Embryonic facial prominence (tissue), 1 donor: ENCODE measurements around the gene NYNRIN.
A peak's percentile ranks its signal among the peaks of the same experiment; 100 is the strongest.
"Not testable (repeated sequence)": the region's sequence is repeated elsewhere in the genome, so short reads cannot be mapped to it uniquely, and the experiment has no call there.

Experiments used
- DNase-seq: peaks from one replicate; pipeline ENCODE4 v3.0.0-alpha.2; 2016; ENCODE audit errors: extremely low spot score

Gene NYNRIN

GRCh38 chr14:24398653-24399446 lies at the start of gene NYNRIN:
NYNRIN (plus strand) TSS chr14:24399003; CDS start chr14:24399247, 244 bp downstream.
- DNase-seq: peak; percentile 82

GRCh38 chr14:24349742-24350141 lies 49.1 kb upstream of the NYNRIN start:
- no peak for DNase-seq

GRCh38 chr14:24351517-24351916 lies 47.3 kb upstream of the NYNRIN start:
- no peak for DNase-seq

GRCh38 chr14:24353559-24354481 lies 45.0 kb upstream of the NYNRIN start:
- no peak for DNase-seq

GRCh38 chr14:24354482-24354825 lies 44.3 kb upstream of the NYNRIN start:
- not testable (repeated sequence) for DNase-seq

GRCh38 chr14:24355009-24355408 lies 43.8 kb upstream of the NYNRIN start:
- no peak for DNase-seq

GRCh38 chr14:24356208-24356607 lies 42.6 kb upstream of the NYNRIN start:
- no peak for DNase-seq

GRCh38 chr14:24360281-24360680 lies 38.5 kb upstream of the NYNRIN start:
- no peak for DNase-seq

- no peak for DNase-seq
Observed at GRCh38 chr14:24361326-24361725, 37.5 kb upstream of the NYNRIN start.

GRCh38 chr14:24362241-24362960 lies 36.4 kb upstream of the NYNRIN start:
- DNase-seq: no peak

GRCh38 chr14:24363401-24363800 lies 35.4 kb upstream of the NYNRIN start:
- DNase-seq: no peak

- no peak for DNase-seq
Observed at GRCh38 chr14:24364841-24365240, 34.0 kb upstream of the NYNRIN start.

GRCh38 chr14:24365600-24366412 lies 33.0 kb upstream of the NYNRIN start:
- DNase-seq: peak; percentile 71

- DNase-seq: peak; percentile 78
Observed at GRCh38 chr14:24366413-24366720, 32.4 kb upstream of the NYNRIN start.

- peak; percentile 91 for DNase-seq
Observed at GRCh38 chr14:24366721-24367513, 31.9 kb upstream of the NYNRIN start.

GRCh38 chr14:24367514-24368211 lies 31.1 kb upstream of the NYNRIN start, which contains the start of gene NFATC4:
NFATC4 (plus strand) TSS chr14:24368184; CDS start chr14:24368341, 157 bp downstream.
- peak; percentile 91 for DNase-seq

- no peak for DNase-seq
Observed at GRCh38 chr14:24368212-24368561, 30.6 kb upstream of the NYNRIN start.

- DNase-seq: peak; percentile 89
Observed at GRCh38 chr14:24368562-24369252, 30.1 kb upstream of the NYNRIN start.

- no peak for DNase-seq
Observed at GRCh38 chr14:24369463-24369862, 29.3 kb upstream of the NYNRIN start.
